DOHH2 (cell line): Measurements from ENCODE around the gene TNRC18.

ENCODE experiments used
- H3F3A ChIP-seq: fragments of 200-600 bp; sonication (generic), shearing (Covaris generic); 2 replicates; pipeline ENCODE4 v1.6.0; 2016; ENCODE audit warnings: antibody characterized with exemption, mild to moderate bottlenecking; ENCODE audit not compliant: control insufficient read depth, insufficient read depth
- H3K27ac ChIP-seq: fragments of 200-600 bp; sonication (generic); 2 replicates; pipeline ENCODE4 v1.5.1; 2014; ENCODE audit warnings: low read depth, mild to moderate bottlenecking, low read length, moderate library complexity
- H3K27me3 ChIP-seq: fragments of 200-600 bp; sonication (generic); 2 replicates; pipeline ENCODE4 v1.6.1; 2014; ENCODE audit warnings: mild to moderate bottlenecking, low read length, mixed read lengths; ENCODE audit not compliant: control insufficient read depth
- H3K36me3 ChIP-seq: fragments of 200-600 bp; sonication (generic); 2 replicates; pipeline ENCODE4 v1.6.1; 2014; ENCODE audit warnings: mild to moderate bottlenecking, low read length, moderate library complexity, mixed read lengths; ENCODE audit not compliant: control insufficient read depth
- H3K4me1 ChIP-seq: fragments of 200-600 bp; sonication (generic); 2 replicates; pipeline ENCODE4 v1.6.1; 2014; ENCODE audit warnings: mild to moderate bottlenecking, low read length, mixed read lengths; ENCODE audit not compliant: control insufficient read depth
- H3K4me2 ChIP-seq: fragments of 200-600 bp; sonication (generic); 2 replicates; pipeline ENCODE4 v1.6.0; 2014; ENCODE audit warnings: mild to moderate bottlenecking, low read length, moderate library complexity
- H3K4me3 ChIP-seq: fragments of 200-600 bp; sonication (generic); 2 replicates; pipeline ENCODE4 v1.5.1; 2014; ENCODE audit warnings: mild to moderate bottlenecking, low read length, mixed read lengths
- H3K79me2 ChIP-seq: fragments of 200-600 bp; sonication (generic); 2 replicates; pipeline ENCODE4 v1.6.1; 2014; ENCODE audit warnings: mild to moderate bottlenecking, low read length, mixed read lengths; ENCODE audit not compliant: control insufficient read depth
- H3K9me2 ChIP-seq: fragments of 200-600 bp; sonication (generic); replicated peaks from 2 replicates; pipeline ENCODE4 v1.6.1; 2014; ENCODE audit warnings: mild to moderate bottlenecking, low read length, mixed read lengths; ENCODE audit not compliant: control insufficient read depth
- H3K9me3 ChIP-seq: fragments of 200-600 bp; sonication (generic); 2 replicates; pipeline ENCODE4 v1.6.1; 2014; ENCODE audit warnings: antibody characterized with exemption, low read length, mixed read lengths; ENCODE audit not compliant: control insufficient read depth, insufficient read depth
- H4K20me1 ChIP-seq: fragments of 200-600 bp; sonication (generic); 2 replicates; pipeline ENCODE4 v1.6.0; 2014; ENCODE audit warnings: low read depth, mild to moderate bottlenecking, antibody characterized with exemption, low read length, moderate library complexity; ENCODE audit not compliant: control insufficient read depth, insufficient read depth
- EZH2phosphoT487 ChIP-seq: fragments of 200-600 bp; sonication (generic); IDR thresholded peaks from 2 replicates; pipeline ENCODE4 v1.6.1; 2017; ENCODE audit warnings: borderline replicate concordance, mild to moderate bottlenecking, antibody characterized with exemption, low read length, moderate library complexity, mixed read lengths
- TF ChIP-seq, protein P1 (sequence below): fragments of 200-600 bp; sonication (generic); IDR thresholded peaks from one replicate; pipeline ENCODE4 v1.5.1; 2014; ENCODE audit warnings: antibody characterized with exemption, mild to moderate bottlenecking, low read depth, low read length; ENCODE audit not compliant: poor library complexity, severe bottlenecking

The TNRC18 gene

DNA sequence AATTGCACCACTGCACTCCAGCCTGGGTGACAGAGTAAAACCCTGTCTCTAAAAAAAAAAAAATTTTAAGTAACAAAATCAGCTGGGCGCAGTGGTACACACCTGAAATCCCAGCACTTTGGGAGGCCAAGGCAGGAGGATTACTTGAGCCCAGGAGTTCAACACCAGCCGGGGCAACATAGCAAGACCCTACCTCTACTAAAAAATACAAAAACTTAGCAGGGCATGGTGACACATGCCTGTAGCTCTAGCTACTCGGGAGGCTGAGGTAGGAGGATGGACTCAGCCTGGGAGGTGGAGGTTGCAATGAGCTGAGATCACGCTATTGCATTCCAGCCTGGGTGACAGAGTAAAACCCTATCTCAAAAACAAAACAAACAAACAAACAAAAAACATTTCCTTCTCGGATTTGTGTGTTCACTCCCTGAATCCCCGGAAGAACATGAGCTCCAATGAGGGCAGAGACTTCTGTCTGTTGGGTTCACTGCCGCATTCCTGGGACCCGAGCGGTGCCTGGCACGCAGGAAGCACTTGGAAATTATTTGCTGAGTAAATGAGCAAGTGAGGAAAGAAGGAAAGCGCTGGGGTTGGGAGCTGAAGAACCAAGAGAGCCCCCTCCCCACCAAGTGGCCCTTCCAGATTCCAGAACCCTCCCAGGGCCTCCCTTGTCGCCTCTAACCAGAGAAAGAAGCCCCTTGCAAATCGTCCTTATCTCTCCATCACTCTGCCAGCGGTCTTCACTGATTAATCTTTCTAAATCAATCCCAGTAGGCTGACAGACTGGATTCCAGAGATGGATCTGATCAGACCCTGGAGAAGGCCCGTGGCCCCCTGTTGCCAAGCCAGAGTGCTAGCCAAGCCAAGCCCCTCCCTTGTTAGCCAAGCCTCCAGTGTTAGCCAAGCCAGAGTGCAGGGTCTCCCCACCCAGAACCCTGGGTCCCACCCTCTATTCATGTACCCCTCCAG is 6.2 kb downstream of the TNRC18 start:
- no peaks in the 10 kb centered on the region for H3K36me3 ChIP-seq
- H3K27ac ChIP-seq, result no peak overlapping the region
- no peaks in the 10 kb centered on the region for H3K79me2 ChIP-seq
- peaks cover 26% of the 10 kb centered on the region for H4K20me1 ChIP-seq
- H3K27me3 ChIP-seq, result peaks cover 66% of the 10 kb centered on the region
- no peak for TF ChIP-seq EZH2phosphoT487
- TF ChIP-seq, protein P1, sequence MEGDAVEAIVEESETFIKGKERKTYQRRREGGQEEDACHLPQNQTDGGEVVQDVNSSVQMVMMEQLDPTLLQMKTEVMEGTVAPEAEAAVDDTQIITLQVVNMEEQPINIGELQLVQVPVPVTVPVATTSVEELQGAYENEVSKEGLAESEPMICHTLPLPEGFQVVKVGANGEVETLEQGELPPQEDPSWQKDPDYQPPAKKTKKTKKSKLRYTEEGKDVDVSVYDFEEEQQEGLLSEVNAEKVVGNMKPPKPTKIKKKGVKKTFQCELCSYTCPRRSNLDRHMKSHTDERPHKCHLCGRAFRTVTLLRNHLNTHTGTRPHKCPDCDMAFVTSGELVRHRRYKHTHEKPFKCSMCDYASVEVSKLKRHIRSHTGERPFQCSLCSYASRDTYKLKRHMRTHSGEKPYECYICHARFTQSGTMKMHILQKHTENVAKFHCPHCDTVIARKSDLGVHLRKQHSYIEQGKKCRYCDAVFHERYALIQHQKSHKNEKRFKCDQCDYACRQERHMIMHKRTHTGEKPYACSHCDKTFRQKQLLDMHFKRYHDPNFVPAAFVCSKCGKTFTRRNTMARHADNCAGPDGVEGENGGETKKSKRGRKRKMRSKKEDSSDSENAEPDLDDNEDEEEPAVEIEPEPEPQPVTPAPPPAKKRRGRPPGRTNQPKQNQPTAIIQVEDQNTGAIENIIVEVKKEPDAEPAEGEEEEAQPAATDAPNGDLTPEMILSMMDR, result no peak
- peaks cover 15% of the 10 kb centered on the region for H3K4me1 ChIP-seq
- H3K9me2 ChIP-seq, result no peaks in the 10 kb centered on the region
- no peak overlapping the region for H3K4me3 ChIP-seq
- no peak overlapping the region for H3K4me2 ChIP-seq
- H3K9me3 ChIP-seq, result no peaks in the 10 kb centered on the region
- H3F3A ChIP-seq, result 0 out of 2 replicates have a peak, but pooled peaks cover 5% of the 10 kb centered on the region

DNA sequence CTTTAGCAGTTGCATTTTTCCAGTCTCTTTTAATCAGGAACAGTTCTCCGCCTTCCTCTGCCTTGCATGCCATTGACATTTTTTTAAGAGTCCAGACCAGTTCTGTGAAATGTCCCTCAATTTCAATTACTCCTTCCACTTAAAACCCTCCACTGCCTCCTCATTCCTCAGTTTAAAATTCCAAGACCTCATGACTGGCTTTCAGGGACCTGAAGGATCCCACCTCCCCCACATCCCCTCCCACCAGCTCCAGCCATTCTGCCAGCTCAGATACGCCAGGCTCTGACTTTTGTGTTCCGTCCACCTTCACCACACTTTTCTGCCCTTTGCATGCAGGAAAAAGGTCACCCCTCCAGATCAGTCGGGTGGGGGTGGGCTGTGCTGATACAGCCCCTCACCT is 8.7 kb downstream of the TNRC18 start:
- H3K36me3 ChIP-seq, result no peaks in the 10 kb centered on the region
- no peaks in the 10 kb centered on the region for H3K4me1 ChIP-seq
- no peak overlapping the region for H3K27ac ChIP-seq
- H3K4me2 ChIP-seq, result no peak overlapping the region
- H3K9me3 ChIP-seq, result no peaks in the 10 kb centered on the region
- H3K79me2 ChIP-seq, result no peaks in the 10 kb centered on the region
- no peaks in the 10 kb centered on the region for H3K9me2 ChIP-seq
- 0 out of 2 replicates have a peak, but pooled peaks cover 5% of the 10 kb centered on the region for H3F3A ChIP-seq
- peaks cover 46% of the 10 kb centered on the region for H3K27me3 ChIP-seq
- no peak overlapping the region for H3K4me3 ChIP-seq
- TF ChIP-seq, protein P1, result no peak
- TF ChIP-seq EZH2phosphoT487, result no peak
- H4K20me1 ChIP-seq, result peaks cover 20% of the 10 kb centered on the region

DNA sequence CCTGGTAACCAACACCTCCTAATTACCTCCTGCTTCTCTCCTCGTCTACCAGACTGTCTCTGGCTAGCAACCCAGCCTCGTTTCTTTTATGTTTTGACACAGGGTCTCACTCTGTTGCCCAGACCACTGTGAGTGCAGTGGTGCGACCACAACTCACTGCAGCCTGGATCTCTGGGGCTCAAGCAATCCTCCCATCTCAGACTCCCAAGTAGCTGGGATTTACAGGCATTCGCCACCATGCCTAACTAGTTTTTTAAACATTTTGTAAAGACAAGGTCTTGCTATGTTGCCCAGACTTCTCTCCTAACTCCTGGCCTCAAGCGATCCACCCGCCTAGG is 10.2 kb downstream of the TNRC18 start:
- Histone ChIP-seq H3K27me3 (peaks cover 31% of the 10 kb centered on the region), H3K27ac (no peak overlapping the region), H3K9me3 (no peaks in the 10 kb centered on the region), H3K79me2 (no peaks in the 10 kb centered on the region), H3K4me2 (no peak overlapping the region), H3K4me3 (no peak overlapping the region), H3K4me1 (no peaks in the 10 kb centered on the region), H3K36me3 (no peaks in the 10 kb centered on the region), H3K9me2 (no peaks in the 10 kb centered on the region), H3F3A (0 out of 2 replicates have a peak, but pooled peaks cover 5% of the 10 kb centered on the region), H4K20me1 (peaks cover 9% of the 10 kb centered on the region)
- TF ChIP-seq EZH2phosphoT487, result no peak
- TF ChIP-seq, protein P1, result no peak
